Spleen (tissue), 11 donors: ENCODE results near the gene GUCA2B. TPM values are rescaled to one million over a fixed set of nuclear protein-coding genes. Genes with fewer than 3 reads are reported as not detected.

Experiments
- DNase-seq: peaks from one replicate; pipeline ENCODE4 v3.0.0-alpha.2; 2020
- H3K27ac ChIP-seq, 8 donors: fragments of 200-600 bp; sonication (generic) in 7 of 8; 1 replicate in 4 of 8; 2 replicates in 4 of 8; pipeline versions ENCODE4 v1.5.0 to v1.8.0; 2016 to 2021; ENCODE audit warnings: inconsistent platforms in 4 of 8, mild to moderate bottlenecking in 4 of 8, moderate library complexity in 1 of 8
- H3K27me3 ChIP-seq, 7 donors: fragments of 200-600 bp; sonication (generic) in 6 of 7; replicated peaks in 1 of 7; 1 replicate in 4 of 7; 2 replicates in 3 of 7; pipeline versions ENCODE4 v1.5.0 to v1.8.0; 2016 to 2021; ENCODE audit warnings: inconsistent platforms in 3 of 7, mild to moderate bottlenecking in 1 of 7
- H3K36me3 ChIP-seq, 6 donors: fragments of 200-600 bp; sonication (generic) in 5 of 6; 1 replicate in 4 of 6; 2 replicates in 2 of 6; pipeline versions ENCODE4 v1.5.0 to v1.8.0; 2016 to 2021; ENCODE audit warnings: inconsistent platforms in 2 of 6
- H3K4me1 ChIP-seq, 6 donors: fragments of 200-600 bp; sonication (generic) in 5 of 6; 1 replicate in 3 of 6; 2 replicates in 3 of 6; pipeline versions ENCODE4 v1.5.0 to v1.8.0; 2016 to 2021; ENCODE audit warnings: inconsistent platforms in 3 of 6
- H3K4me3 ChIP-seq, 8 donors: fragments of 200-600 bp; sonication (generic) in 7 of 8; 1 replicate in 4 of 8; 2 replicates in 4 of 8; pipeline versions ENCODE4 v1.5.0 to v1.8.0; 2016 to 2021; ENCODE audit warnings: inconsistent platforms in 4 of 8, mild to moderate bottlenecking in 4 of 8, moderate library complexity in 2 of 8
- H3K9me3 ChIP-seq, 8 donors: fragments of 200-600 bp; sonication (generic) in 7 of 8; 1 replicate in 4 of 8; 2 replicates in 4 of 8; pipeline versions ENCODE4 v1.5.0 to v1.8.0; 2016 to 2021; ENCODE audit warnings: inconsistent platforms in 4 of 8
- CTCF ChIP-seq, 11 experiments: fragments of 200-600 bp in 7 of 11; fragments of 450-650 bp in 4 of 11; sonication (generic) in 4 of 11; IDR thresholded peaks in 8 of 11; conservative IDR thresholded peaks in 3 of 11; 1 replicate in 7 of 11; 2 replicates in 4 of 11; pipeline versions ENCODE4 v1.4.0 to v1.8.0; 2016 to 2021; ENCODE audit warnings: antibody characterized with exemption in 11 of 11, inconsistent platforms in 4 of 11, mild to moderate bottlenecking in 1 of 11
- POLR2A ChIP-seq, 3 donors: fragments of 450-650 bp; IDR thresholded peaks; one replicate each; pipeline ENCODE4 v1.5.1; 2017; ENCODE audit warnings: antibody characterized with exemption in 3 of 3, mild to moderate bottlenecking in 1 of 3
- POLR2AphosphoS5 ChIP-seq, 3 donors: sonication (generic); formaldehyde crosslinking; IDR thresholded peaks; one replicate each; pipeline ENCODE4 v1.5.1; 2017; ENCODE audit warnings: antibody characterized with exemption in 3 of 3
- WGBS, 5 donors: extraction: QIAGEN DNeasy Blood & Tissue Kit in 3 of 5; methylation state at CpG; one replicate each; pipeline versions ENCODE4 v1.1.5 to v1.1.7; 2013 to 2018; 5-methylcytosine and 5-hydroxymethylcytosine counted together
- intact Hi-C: fragments of 100-400 bp; cut with DNase I; formaldehyde crosslinking; loops from one replicate; pipeline ENCODE4 v1.15.0; 2023; ENCODE audit warnings: low total_unique reads
- polyA plus RNA-seq, 3 donors: library from polyadenylated mRNA; stranded (reverse); fragments of 200-250 nt; gene quantifications; one replicate each; pipeline ENCODE4 v1.2.1, GENCODE V29; 2013
- total RNA-seq, 7 donors: library from RNA; depleted of rRNA in 3 of 7; stranded (reverse); fragments of >200 nt in 3 of 7; fragmentation: NEBNext Ultra II Directional in 4 of 7; extraction: Animal tissue kit (Norgen Biotek cat#: 25700) in 4 of 7; gene quantifications; one replicate each; pipeline versions ENCODE4 v1.1.0 to v1.2.1, GENCODE V29; 2016 to 2021
- donor health status: healthy with polysubstance abuse.
- donor health status: DM: no; HTN: no; CAD: no; lungs with moderate emphysema.
- donor health status: DM: no; HTN: no; CAD: no.
- donor health status: Bipolar disorder and iron deficiency.
- donor health status: healthy.
- donor health status: DM: no; HTN: no; CAD: no.
- donor health status: DM: yes; HTN: yes; CAD: no.

GUCA2B gene
- total and polyA plus RNA-seq, 10 donors, result not detected

- 39 to 46% (median 41%) methylated on average over 9 of the region's 9 CpGs for WGBS, 5 donors
- peak; percentile 75 to 97 (median 93) for TF ChIP-seq CTCF (IDR thresholded peaks at IDR 0.05 in 8 of 11, conservative IDR thresholded peaks at IDR 0.05 in 3 of 11)
- TF ChIP-seq POLR2A (IDR thresholded peaks at IDR 0.05), result no peak
- peak in 1 of 3 donors; percentile 23 for TF ChIP-seq POLR2AphosphoS5 (IDR thresholded peaks at IDR 0.05)
- peaks cover 9 to 53% (median 36%) of the 10 kb centered on the region in 6 donors for H3K4me1 ChIP-seq
- peak; percentile 92 for DNase-seq
- H3K36me3 ChIP-seq, result peaks cover 0 to 17% (median 0%) of the 10 kb centered on the region in 6 donors
- no peaks in the 10 kb centered on the region for H3K9me3 ChIP-seq
- H3K27me3 ChIP-seq, result no peaks in the 10 kb centered on the region
- intact Hi-C loops, result loop anchor here (10.0 kb wide), 2 partner anchors 161 to 599 kb away; partner anchors contain the start of gene FOXJ3
- H3K27ac ChIP-seq, result peak overlapping the region; percentile 45 to 79 (median 67)
- H3K4me3 ChIP-seq, result no peak overlapping the region
Measured at GRCh38 chr1:42173155-42173933, 20.1 kb downstream of the GUCA2B start.

- H3K4me1 ChIP-seq, result peaks cover 9 to 55% (median 35%) of the 10 kb centered on the region in 6 donors
- intact Hi-C loops, result loop anchor here (10.0 kb wide), 2 partner anchors 161 to 599 kb away; partner anchors contain the start of gene FOXJ3
Measured at GRCh38 chr1:42173961-42174735, 20.9 kb downstream of the GUCA2B start.

GRCh38 chr1:42175314-42176054, 22.3 kb downstream of the GUCA2B start:
- Histone ChIP-seq H3K4me1 (peaks cover 9 to 47% (median 32%) of the 10 kb centered on the region in 6 donors), H3K27me3 (no peaks in the 10 kb centered on the region), H3K4me3 (no peak overlapping the region), H3K9me3 (no peaks in the 10 kb centered on the region), H3K36me3 (peaks cover 0 to 38% (median 5%) of the 10 kb centered on the region in 6 donors), H3K27ac (no peak overlapping the region)
- intact Hi-C loops, result loop anchor here (10.0 kb wide), 2 partner anchors 159 to 601 kb away; partner anchors contain the start of gene FOXJ3
- 91 to 97% (median 96%) methylated on average over 7 of the region's 7 CpGs for WGBS, 5 donors
- no peak for DNase-seq
- TF ChIP-seq POLR2A (IDR thresholded peaks at IDR 0.05) (no peak), CTCF (IDR thresholded peaks at IDR 0.05 in 8 of 11, conservative IDR thresholded peaks at IDR 0.05 in 3 of 11) (no peak)

More at GRCh38 chr1:42173961-42174735, 20.9 kb downstream of the GUCA2B start:
- no peak for DNase-seq
- Histone ChIP-seq H3K27ac (peak overlapping the region in 4 of 8 donors; percentile 68 to 79 (median 75)), H3K9me3 (no peaks in the 10 kb centered on the region), H3K36me3 (peaks cover 0 to 25% (median 0%) of the 10 kb centered on the region in 6 donors), H3K27me3 (no peaks in the 10 kb centered on the region), H3K4me3 (no peak overlapping the region)
- 76 to 90% (median 85%) methylated on average over 8 of the region's 8 CpGs for WGBS, 5 donors
- TF ChIP-seq CTCF (IDR thresholded peaks at IDR 0.05 in 8 of 11, conservative IDR thresholded peaks at IDR 0.05 in 3 of 11), result no peak
- TF ChIP-seq POLR2A (IDR thresholded peaks at IDR 0.05), result no peak
